Astrocyte of the spinal cord (primary cell): Measurements from ENCODE around the gene ASH1L.
"Not testable (repeated sequence)": the region's sequence is repeated elsewhere in the genome, so short reads cannot be mapped to it uniquely, and the experiment has no call there.

Experiments
- DNase-seq: peaks from one replicate; pipeline ENCODE4 v3.0.0; 2011; ENCODE audit warnings: low read depth, low spot score
- H3K4me3 ChIP-seq: 2 replicates; pipeline ENCODE4 v1.5.1; 2011; ENCODE audit warnings: low read depth, mild to moderate bottlenecking, low read length, moderate library complexity
- CTCF ChIP-seq: IDR thresholded peaks from 2 replicates; pipeline ENCODE4 v1.5.1; 2012; ENCODE audit warnings: low read depth, mild to moderate bottlenecking, low read length, inconsistent platforms
- in situ Hi-C: cut with HindIII; loops from 2 replicates; pipeline ENCODE4 v1.10.0; 2017; ENCODE audit warnings: low sequenced_read_pairs

The ASH1L gene

GRCh38 chr1:155596864-155597263 lies 34.3 kb upstream of the ASH1L start:
- no peak for DNase-seq
- TF ChIP-seq CTCF: no peak
- no peak overlapping the region for H3K4me3 ChIP-seq
- in situ Hi-C loops: no loop called here

- in situ Hi-C loops, H3K4me3 ChIP-seq, DNase-seq: not testable (repeated sequence)
Observed at GRCh38 chr1:155595877-155596474, 33.4 kb upstream of the ASH1L start.

GRCh38 chr1:155591770-155592169 lies 29.2 kb upstream of the ASH1L start:
- peak; percentile 47 for TF ChIP-seq CTCF
- in situ Hi-C loops: no loop called here
- peak; percentile 65 for DNase-seq

GRCh38 chr1:155590516-155591247 lies 28.1 kb upstream of the ASH1L start:
- H3K4me3 ChIP-seq, in situ Hi-C loops, DNase-seq: not testable (repeated sequence)

More at GRCh38 chr1:155591770-155592169, 29.2 kb upstream of the ASH1L start:
- no peak overlapping the region for H3K4me3 ChIP-seq

GRCh38 chr1:155589282-155589681 lies 26.7 kb upstream of the ASH1L start:
- H3K4me3 ChIP-seq, DNase-seq, in situ Hi-C loops: not testable (repeated sequence)

GRCh38 chr1:155583846-155584245 lies 21.2 kb upstream of the ASH1L start:
- H3K4me3 ChIP-seq, DNase-seq, in situ Hi-C loops: not testable (repeated sequence)

- DNase-seq, H3K4me3 ChIP-seq, in situ Hi-C loops: not testable (repeated sequence)
Observed at GRCh38 chr1:155575608-155576007, 13.0 kb upstream of the ASH1L start.

- no peak for DNase-seq
- TF ChIP-seq CTCF: no peak
- in situ Hi-C loops: no loop called here
- H3K4me3 ChIP-seq: no peak overlapping the region
Observed at GRCh38 chr1:155574077-155574476, 11.5 kb upstream of the ASH1L start.

- DNase-seq: no peak
- in situ Hi-C loops: no loop called here
- no peak for TF ChIP-seq CTCF
- H3K4me3 ChIP-seq: no peak overlapping the region
Observed at GRCh38 chr1:155570593-155570990, 8.0 kb upstream of the ASH1L start.
